ENCODE results near the gene ATXN10.

GRCh38 chr22:45731798-45732495, 60.3 kb downstream of the ATXN10 start:
- TF ChIP-seq RNF219 (CRISPR knock-in tag; IDR thresholded peaks at IDR 0.05) (no peak), HMGXB4 (CRISPR knock-in tag; IDR thresholded peaks at IDR 0.05; ENCODE audit: borderline replicate concordance in 1 of 2, low read depth in 1 of 2) (no peak), YY1 (IDR thresholded peaks at IDR 0.05; ENCODE audit: insufficient read depth, insufficient replicate concordance, low read depth, low read length) (no peak), ZNF772 (CRISPR knock-in tag; IDR thresholded peaks at IDR 0.05) (no peak), MXD3 (CRISPR knock-in tag; IDR thresholded peaks at IDR 0.05) (no peak), CEBPB (IDR thresholded peaks at IDR 0.05; ENCODE audit: borderline replicate concordance, low read depth, low read length) (no peak), RARG (CRISPR knock-in tag; IDR thresholded peaks at IDR 0.05; ENCODE audit: low read depth) (no peak)

Measured in HepG2 (cell line).